GM10266 (cell line): ENCODE results near the gene SPTA1.

Source experiments
- DNase-seq: peaks from one replicate; pipeline ENCODE4 v3.0.0; 2012; ENCODE audit errors: extremely low spot score
- TF ChIP-seq, protein P1 (sequence below): IDR thresholded peaks from 2 replicates; pipeline ENCODE4 v1.5.1; 2012; ENCODE audit warnings: mild to moderate bottlenecking, low read depth; ENCODE audit not compliant: control insufficient read depth, insufficient read depth; ENCODE audit errors: missing control alignments

SPTA1 gene

DNA sequence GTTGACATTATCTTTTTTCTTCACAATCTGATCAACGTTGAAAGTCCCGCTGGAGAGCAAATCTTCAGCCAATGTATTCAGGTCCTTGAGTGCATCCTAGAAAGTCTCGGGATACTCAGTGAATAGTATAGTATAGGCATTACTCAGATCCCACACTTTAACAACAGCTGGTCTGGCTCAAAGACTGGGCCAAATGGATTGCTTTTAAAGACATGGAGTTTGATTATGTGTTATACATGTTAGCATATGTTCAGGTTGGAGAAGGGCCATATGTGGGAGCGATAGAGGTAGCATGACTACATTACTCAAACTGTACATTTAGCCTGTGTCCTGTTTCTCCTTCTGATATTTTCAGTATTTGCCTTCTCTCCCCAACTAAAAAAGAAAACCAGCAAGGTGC is 48.4 kb downstream of the SPTA1 start:
- DNase-seq: no peak
- TF ChIP-seq, protein P1, sequence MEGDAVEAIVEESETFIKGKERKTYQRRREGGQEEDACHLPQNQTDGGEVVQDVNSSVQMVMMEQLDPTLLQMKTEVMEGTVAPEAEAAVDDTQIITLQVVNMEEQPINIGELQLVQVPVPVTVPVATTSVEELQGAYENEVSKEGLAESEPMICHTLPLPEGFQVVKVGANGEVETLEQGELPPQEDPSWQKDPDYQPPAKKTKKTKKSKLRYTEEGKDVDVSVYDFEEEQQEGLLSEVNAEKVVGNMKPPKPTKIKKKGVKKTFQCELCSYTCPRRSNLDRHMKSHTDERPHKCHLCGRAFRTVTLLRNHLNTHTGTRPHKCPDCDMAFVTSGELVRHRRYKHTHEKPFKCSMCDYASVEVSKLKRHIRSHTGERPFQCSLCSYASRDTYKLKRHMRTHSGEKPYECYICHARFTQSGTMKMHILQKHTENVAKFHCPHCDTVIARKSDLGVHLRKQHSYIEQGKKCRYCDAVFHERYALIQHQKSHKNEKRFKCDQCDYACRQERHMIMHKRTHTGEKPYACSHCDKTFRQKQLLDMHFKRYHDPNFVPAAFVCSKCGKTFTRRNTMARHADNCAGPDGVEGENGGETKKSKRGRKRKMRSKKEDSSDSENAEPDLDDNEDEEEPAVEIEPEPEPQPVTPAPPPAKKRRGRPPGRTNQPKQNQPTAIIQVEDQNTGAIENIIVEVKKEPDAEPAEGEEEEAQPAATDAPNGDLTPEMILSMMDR: no peak

GRCh38 chr1:158613764-158614163 is 72.8 kb downstream of the SPTA1 start:
- DNase-seq: no peak
- TF ChIP-seq, protein P1: no peak

DNA sequence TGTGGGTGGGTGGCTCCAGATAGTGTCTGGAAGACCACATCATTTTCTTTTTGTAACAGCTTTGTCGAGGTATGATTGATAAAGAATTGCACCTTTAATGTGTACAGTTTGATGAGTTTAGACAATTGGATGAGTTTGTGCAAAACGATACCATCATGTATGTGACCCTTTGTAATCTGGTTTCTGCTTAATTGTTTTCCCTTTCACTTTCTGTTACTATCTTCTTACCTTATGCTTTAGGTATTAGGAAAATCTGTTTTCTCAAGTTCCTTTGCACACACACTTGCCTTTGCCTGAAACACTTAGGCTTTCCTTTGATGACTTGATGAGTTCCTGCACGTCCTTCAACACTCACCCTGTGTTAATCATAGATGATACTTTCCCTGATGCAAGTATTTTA is 74.6 kb downstream of the SPTA1 start:
- DNase-seq: no peak
- TF ChIP-seq, protein P1: no peak

DNA sequence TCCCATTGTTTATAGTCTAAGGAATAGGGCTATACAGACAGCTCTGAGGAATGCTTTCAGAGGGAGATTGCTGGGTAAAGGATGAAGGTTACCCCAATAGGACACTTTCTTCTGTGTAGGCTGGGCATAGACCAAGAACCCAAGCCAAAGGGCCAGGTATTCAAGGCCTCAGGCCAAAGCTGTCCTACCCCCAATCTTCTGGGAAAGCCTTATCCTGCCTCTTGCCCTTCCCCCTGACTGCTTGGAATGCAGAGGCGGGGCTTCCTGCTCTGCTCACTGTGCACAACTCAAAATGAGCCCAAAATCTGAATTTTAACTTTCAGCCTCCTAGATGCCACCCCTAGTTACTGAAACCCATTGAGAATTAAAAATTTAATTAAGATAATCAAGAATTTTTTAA is 79.2 kb downstream of the SPTA1 start:
- DNase-seq: no peak
- TF ChIP-seq, protein P1: no peak

DNA sequence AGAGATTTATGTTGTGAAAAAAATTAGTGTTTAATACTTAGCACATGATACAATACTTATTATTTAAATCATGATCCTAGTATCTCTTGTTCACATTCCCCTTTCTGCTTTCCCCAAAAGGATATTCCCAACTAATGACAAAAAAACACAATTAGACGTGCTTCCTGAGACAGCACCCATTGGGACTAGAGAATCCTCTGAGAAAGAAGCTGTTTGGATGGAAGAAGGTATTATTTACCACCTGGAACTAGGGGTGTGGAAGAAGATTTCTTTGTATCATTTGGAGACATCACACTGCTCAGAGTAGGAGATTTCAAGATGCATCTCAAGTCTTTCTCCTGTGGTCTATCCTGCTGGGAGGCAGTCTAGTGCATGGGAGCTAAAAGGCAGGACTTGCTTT is 81.5 kb downstream of the SPTA1 start, which contains the start of gene OR10Z1:
Gene OR10Z1, plus strand, starts transcription at position 301 of the 400 bp plus-strand sequence. CDS start 1,171 bp downstream, outside the sequence.
- DNase-seq: no peak
- TF ChIP-seq, protein P1: no peak

- no peak for DNase-seq
- TF ChIP-seq, protein P1: no peak
These were observed 85.8 kb downstream of the SPTA1 start for GRCh38 chr1:158600735-158601134.

DNA sequence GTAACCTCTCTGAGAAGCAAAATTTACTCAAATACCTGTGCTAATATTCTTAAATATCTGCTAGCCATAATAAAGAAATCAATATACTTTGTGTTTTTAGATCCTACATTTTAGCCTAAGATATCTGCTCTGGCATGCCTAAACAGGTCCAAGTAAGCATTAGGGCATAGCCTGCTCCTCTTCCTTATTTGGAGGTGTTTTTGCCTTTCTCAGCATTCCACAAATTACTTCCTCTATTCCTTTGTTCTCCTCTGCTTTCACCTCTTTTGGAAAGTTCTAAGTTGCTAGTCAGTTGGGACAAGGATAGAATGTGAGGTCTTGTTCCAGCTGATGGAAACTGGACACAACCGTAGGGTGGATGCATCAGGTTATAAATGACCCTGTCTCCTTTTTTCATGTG is 99.6 kb downstream of the SPTA1 start:
- no peak for DNase-seq
- TF ChIP-seq, protein P1: no peak

DNA sequence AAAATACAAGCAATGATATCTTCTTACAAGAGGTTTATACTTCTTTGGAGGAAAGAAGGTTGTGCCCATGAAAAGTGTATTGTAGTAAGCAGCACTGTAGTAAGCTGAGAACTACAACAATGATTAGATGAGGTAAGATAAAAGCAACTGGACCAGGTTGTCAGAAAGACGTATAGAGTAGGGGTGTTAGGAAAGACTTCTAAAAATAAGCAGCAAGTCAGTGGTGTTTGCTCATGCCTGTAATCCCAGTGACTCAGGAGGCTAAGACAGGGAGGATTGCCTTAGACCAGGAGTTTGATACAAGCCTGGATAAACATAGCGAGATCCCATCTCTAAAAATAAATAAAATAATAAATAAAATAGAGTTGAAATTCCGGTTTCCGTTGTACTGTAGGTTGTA is 102.6 kb downstream of the SPTA1 start:
- TF ChIP-seq, protein P1: no peak
- DNase-seq: no peak
